Glomerular visceral epithelial cell (primary cell): Measurements from ENCODE around the gene BICRAL.

Experiments
- DNase-seq: peaks from one replicate; pipeline ENCODE4 v3.0.0-alpha.2; 2016; ENCODE audit errors: extremely low spot score

Gene BICRAL

GRCh38 chr6:42781796-42782688, at the start of gene BICRAL:
BICRAL (plus strand) TSS chr6:42782052; CDS start chr6:42822023, 39,971 bp downstream.
- peak; percentile 89 for DNase-seq

- peak; percentile 89 for DNase-seq
These were observed 47.9 kb upstream of the BICRAL start for GRCh38 chr6:42733867-42734481.

GRCh38 chr6:42735976-42736375, 45.9 kb upstream of the BICRAL start:
- DNase-seq = peak; percentile 70

- no peak for DNase-seq
These were observed 41.1 kb upstream of the BICRAL start for GRCh38 chr6:42740725-42741124.

- DNase-seq = peak; percentile 54
These were observed 39.5 kb upstream of the BICRAL start for GRCh38 chr6:42742116-42742894.

- DNase-seq = no peak
These were observed 37.4 kb upstream of the BICRAL start for GRCh38 chr6:42744351-42744893.

GRCh38 chr6:42745083-42745639, 36.7 kb upstream of the BICRAL start:
- peak; percentile 52 for DNase-seq

GRCh38 chr6:42745640-42746462, 36.0 kb upstream of the BICRAL start, which contains the start of gene TBCC:
TBCC (minus strand) TSS chr6:42746103; CDS start chr6:42746073, 30 bp downstream.
- peak; percentile 100 for DNase-seq

GRCh38 chr6:42746463-42747391, 35.1 kb upstream of the BICRAL start:
- peak; percentile 96 for DNase-seq

GRCh38 chr6:42748203-42748898, 33.5 kb upstream of the BICRAL start:
- no peak for DNase-seq

- no peak for DNase-seq
These were observed 30.8 kb upstream of the BICRAL start for GRCh38 chr6:42751055-42751454.

GRCh38 chr6:42754759-42755158, 27.1 kb upstream of the BICRAL start:
- no peak for DNase-seq

- DNase-seq = no peak
These were observed 25.1 kb upstream of the BICRAL start for GRCh38 chr6:42756722-42757121.

- DNase-seq = no peak
These were observed 23.0 kb upstream of the BICRAL start for GRCh38 chr6:42758756-42759430.

GRCh38 chr6:42761287-42762067, 20.4 kb upstream of the BICRAL start:
- DNase-seq = no peak

GRCh38 chr6:42762426-42762859, 19.4 kb upstream of the BICRAL start:
- DNase-seq = no peak

GRCh38 chr6:42762950-42763349, 18.9 kb upstream of the BICRAL start:
- no peak for DNase-seq
